ENCODE measurements around the gene SHROOM4.

- TF ChIP-seq, protein P1, sequence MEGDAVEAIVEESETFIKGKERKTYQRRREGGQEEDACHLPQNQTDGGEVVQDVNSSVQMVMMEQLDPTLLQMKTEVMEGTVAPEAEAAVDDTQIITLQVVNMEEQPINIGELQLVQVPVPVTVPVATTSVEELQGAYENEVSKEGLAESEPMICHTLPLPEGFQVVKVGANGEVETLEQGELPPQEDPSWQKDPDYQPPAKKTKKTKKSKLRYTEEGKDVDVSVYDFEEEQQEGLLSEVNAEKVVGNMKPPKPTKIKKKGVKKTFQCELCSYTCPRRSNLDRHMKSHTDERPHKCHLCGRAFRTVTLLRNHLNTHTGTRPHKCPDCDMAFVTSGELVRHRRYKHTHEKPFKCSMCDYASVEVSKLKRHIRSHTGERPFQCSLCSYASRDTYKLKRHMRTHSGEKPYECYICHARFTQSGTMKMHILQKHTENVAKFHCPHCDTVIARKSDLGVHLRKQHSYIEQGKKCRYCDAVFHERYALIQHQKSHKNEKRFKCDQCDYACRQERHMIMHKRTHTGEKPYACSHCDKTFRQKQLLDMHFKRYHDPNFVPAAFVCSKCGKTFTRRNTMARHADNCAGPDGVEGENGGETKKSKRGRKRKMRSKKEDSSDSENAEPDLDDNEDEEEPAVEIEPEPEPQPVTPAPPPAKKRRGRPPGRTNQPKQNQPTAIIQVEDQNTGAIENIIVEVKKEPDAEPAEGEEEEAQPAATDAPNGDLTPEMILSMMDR (IDR thresholded peaks at IDR 0.05), result no peak
- TF ChIP-seq EZH2 (IDR thresholded peaks at IDR 0.05; ENCODE audit: borderline replicate concordance, insufficient read depth, low read depth, low read length, poor library complexity, severe bottlenecking), result no peak
Observed at GRCh38 chrX:50765986-50766385, 48.0 kb downstream of the SHROOM4 start.
